GM10248 (cell line): ENCODE measurements around the gene SCGN.

Experiments
- CTCF ChIA-PET: fragments of 300-600 bp; sonication (Branson Sonifier 250); formaldehyde crosslinking; extraction: SDS; loops from one replicate; lab custom pipeline; 2021; ENCODE audit warnings: antibody characterized with exemption; lab: Yijun Ruan, JAX
- POLR2A ChIA-PET: fragments of 350-650 bp; sonication (Branson Sonifier 250); formaldehyde crosslinking; extraction: SDS; loops from one replicate; lab custom pipeline; 2020; ENCODE audit warnings: antibody characterized with exemption; lab: Yijun Ruan, JAX
- DNase-seq: peaks from one replicate; pipeline ENCODE4 v3.0.0; 2012; ENCODE audit errors: extremely low spot score
- CTCF ChIP-seq: IDR thresholded peaks from 2 replicates; pipeline ENCODE4 v1.5.1; 2012; ENCODE audit warnings: mild to moderate bottlenecking, low read depth; ENCODE audit errors: extremely low read depth, missing control alignments, control extremely low read depth

SCGN gene

GRCh38 chr6:25635886-25636317 is 16.1 kb upstream of the SCGN start:
- no peak for TF ChIP-seq CTCF
- no peak for DNase-seq
- ChIA-PET CTCF (interaction anchor here (1.7 kb wide), 1 partner anchor 12 kb away, joined by 4 read pairs; no protein-coding TSS in a partner anchor), POLR2A (no interaction called here)

DNA sequence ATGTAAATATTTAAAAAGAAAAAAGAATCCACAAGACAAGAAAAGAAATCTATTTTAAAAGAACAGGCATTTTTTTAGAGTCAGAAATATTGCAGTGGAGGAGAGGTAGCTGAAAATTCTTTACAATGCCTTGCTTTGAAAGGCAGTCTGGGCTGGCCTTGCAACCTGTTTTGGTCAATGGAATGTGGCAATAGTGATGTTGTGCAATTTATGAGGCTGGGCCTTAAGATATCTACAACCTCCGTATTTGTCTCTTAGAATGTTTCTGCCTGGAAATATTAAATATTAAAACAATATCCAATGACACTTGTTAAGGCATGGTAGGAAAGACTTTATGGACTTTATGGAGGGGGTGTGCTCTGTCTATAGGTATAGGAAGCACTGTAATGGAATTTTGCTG is 14.8 kb upstream of the SCGN start:
- POLR2A ChIA-PET: no interaction called here
- CTCF ChIA-PET: no interaction called here
- DNase-seq: no peak
- no peak for TF ChIP-seq CTCF

DNA sequence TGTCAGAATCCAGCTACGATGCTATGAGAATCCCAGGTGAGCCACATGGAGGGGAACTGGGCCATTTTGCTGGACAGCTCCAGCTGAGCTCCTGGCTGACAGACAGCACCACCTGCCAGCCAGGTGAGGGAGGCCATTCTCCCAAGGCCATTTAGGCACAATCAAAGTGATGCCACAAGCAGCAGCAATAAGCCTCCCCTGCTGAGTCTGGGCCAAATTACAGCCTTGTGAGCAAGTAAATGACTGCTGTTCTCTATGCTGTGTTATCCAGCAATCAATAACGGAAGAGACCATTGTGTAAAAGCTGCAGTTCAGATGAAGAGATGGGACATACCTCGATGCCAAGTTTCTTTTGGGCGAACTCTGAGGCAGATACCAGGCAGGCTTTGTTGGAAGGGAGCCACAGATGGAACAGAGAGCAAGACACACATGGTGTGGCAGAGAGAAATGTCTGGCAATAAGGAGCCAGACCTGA is 14.0 kb upstream of the SCGN start:
- no peak for TF ChIP-seq CTCF
- POLR2A ChIA-PET: no interaction called here
- CTCF ChIA-PET: no interaction called here
- DNase-seq: no peak

GRCh38 chr6:25639653-25640052 is 12.4 kb upstream of the SCGN start:
- TF ChIP-seq CTCF: no peak
- no peak for DNase-seq
- ChIA-PET CTCF (no interaction called here), POLR2A (no interaction called here)

- DNase-seq: no peak
- POLR2A ChIA-PET: no interaction called here
Measured at GRCh38 chr6:25640446-25640845, 11.6 kb upstream of the SCGN start.

GRCh38 chr6:25640891-25641290 is 11.1 kb upstream of the SCGN start:
- no peak for TF ChIP-seq CTCF
- POLR2A ChIA-PET: no interaction called here
- CTCF ChIA-PET: interaction anchor here (1.5 kb wide), 1 partner anchor 85 kb away, joined by 3 read pairs; no protein-coding TSS in a partner anchor
- DNase-seq: no peak

More at GRCh38 chr6:25640446-25640845, 11.6 kb upstream of the SCGN start:
- CTCF ChIA-PET: interaction anchor here (1.5 kb wide), 1 partner anchor 84 kb away, joined by 3 read pairs; no protein-coding TSS in a partner anchor
- TF ChIP-seq CTCF: no peak
